Measurements from ENCODE around the gene ARL5A.
"Not testable (repeated sequence)": the region's sequence is repeated elsewhere in the genome, so short reads cannot be mapped to it uniquely, and the experiment has no call there.

Gene ARL5A

GRCh38 chr2:151803811-151804210, 24.4 kb downstream of the ARL5A start:
- no peak overlapping the region for H3K4me3 ChIP-seq (replicated peaks in 1 of 2; ENCODE audit: low read depth in 2 of 2, low read length in 2 of 2)
- DNase-seq (ENCODE audit: low read depth in 2 of 2) = no peak
- TF ChIP-seq, protein P1, sequence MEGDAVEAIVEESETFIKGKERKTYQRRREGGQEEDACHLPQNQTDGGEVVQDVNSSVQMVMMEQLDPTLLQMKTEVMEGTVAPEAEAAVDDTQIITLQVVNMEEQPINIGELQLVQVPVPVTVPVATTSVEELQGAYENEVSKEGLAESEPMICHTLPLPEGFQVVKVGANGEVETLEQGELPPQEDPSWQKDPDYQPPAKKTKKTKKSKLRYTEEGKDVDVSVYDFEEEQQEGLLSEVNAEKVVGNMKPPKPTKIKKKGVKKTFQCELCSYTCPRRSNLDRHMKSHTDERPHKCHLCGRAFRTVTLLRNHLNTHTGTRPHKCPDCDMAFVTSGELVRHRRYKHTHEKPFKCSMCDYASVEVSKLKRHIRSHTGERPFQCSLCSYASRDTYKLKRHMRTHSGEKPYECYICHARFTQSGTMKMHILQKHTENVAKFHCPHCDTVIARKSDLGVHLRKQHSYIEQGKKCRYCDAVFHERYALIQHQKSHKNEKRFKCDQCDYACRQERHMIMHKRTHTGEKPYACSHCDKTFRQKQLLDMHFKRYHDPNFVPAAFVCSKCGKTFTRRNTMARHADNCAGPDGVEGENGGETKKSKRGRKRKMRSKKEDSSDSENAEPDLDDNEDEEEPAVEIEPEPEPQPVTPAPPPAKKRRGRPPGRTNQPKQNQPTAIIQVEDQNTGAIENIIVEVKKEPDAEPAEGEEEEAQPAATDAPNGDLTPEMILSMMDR (IDR thresholded peaks at IDR 0.05; ENCODE audit: low read depth, low read length) = no peak

GRCh38 chr2:151802315-151802714, 25.9 kb downstream of the ARL5A start:
- TF ChIP-seq, protein P1 (IDR thresholded peaks at IDR 0.05; ENCODE audit: low read depth, low read length) = no peak
- no peak for DNase-seq (ENCODE audit: low read depth in 2 of 2)
- H3K4me3 ChIP-seq (replicated peaks in 1 of 2; ENCODE audit: low read depth in 2 of 2, low read length in 2 of 2) = no peak overlapping the region

GRCh38 chr2:151799886-151800292, 28.3 kb downstream of the ARL5A start:
- DNase-seq (ENCODE audit: low read depth in 2 of 2) = no peak
- H3K4me3 ChIP-seq (replicated peaks in 1 of 2; ENCODE audit: low read depth in 2 of 2, low read length in 2 of 2) = no peak overlapping the region
- TF ChIP-seq, protein P1 (IDR thresholded peaks at IDR 0.05; ENCODE audit: low read depth, low read length) = no peak

DNA sequence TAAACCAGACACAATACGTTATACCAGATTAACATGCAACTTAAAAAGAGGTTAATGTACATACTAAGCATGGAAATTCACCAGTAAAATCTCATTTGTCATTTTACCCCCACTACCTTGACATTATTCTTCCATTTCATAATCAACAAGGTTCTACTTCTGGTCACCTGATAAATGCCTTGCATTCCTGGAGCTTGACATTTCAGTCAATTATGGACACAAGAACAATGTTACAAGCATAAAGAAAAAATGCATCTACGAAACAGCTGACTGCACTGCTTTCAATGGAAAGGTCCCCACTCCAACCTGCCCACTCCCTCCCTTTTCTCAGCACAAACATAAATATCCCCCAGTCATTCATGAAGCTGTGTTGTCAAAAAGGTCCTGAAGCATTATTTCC, 31.4 kb downstream of the ARL5A start:
- no peak overlapping the region for H3K4me3 ChIP-seq (replicated peaks in 1 of 2; ENCODE audit: low read depth in 2 of 2, low read length in 2 of 2)
- peak in 1 of 2 donors; percentile 11 for DNase-seq (ENCODE audit: low read depth in 2 of 2)
- TF ChIP-seq, protein P1 (IDR thresholded peaks at IDR 0.05; ENCODE audit: low read depth, low read length) = no peak

DNA sequence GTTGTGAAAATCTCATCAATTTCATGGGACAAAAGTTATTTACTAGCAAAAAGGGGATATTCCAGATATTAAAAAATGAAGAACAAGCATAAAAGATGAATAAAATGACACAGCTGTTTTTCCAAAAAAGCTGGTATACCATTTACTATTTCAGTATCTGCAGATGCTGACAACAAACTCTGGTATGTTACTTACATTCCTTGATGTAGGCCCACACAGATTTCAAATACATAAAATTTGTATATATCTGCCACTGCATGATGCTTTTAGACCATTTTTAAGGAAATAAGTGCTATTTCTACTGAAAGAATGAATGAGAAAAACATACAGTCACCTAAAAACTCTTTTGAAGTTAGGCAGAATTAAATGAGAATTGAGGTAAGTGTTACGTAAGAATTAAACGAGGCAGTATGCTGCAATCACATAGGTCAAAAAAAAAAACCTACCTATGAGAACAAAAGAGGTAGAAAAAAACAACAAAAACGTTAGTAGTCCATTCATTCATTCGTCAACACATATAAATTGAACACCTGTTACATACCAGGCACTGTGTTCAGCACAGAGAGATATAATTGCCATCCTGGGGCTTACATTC, 32.5 kb downstream of the ARL5A start:
- TF ChIP-seq, protein P1 (IDR thresholded peaks at IDR 0.05; ENCODE audit: low read depth, low read length) = no peak
- no peak overlapping the region for H3K4me3 ChIP-seq (replicated peaks in 1 of 2; ENCODE audit: low read depth in 2 of 2, low read length in 2 of 2)

GRCh38 chr2:151794422-151794821, 33.8 kb downstream of the ARL5A start:
- H3K4me3 ChIP-seq (replicated peaks in 1 of 2; ENCODE audit: low read depth in 2 of 2, low read length in 2 of 2); DNase-seq (ENCODE audit: low read depth in 2 of 2): not testable (repeated sequence)

More for the DNA sequence above, 32.5 kb downstream of the ARL5A start:
- DNase-seq (ENCODE audit: low read depth in 2 of 2) = peak in 1 of 2 donors; percentile 28

DNA sequence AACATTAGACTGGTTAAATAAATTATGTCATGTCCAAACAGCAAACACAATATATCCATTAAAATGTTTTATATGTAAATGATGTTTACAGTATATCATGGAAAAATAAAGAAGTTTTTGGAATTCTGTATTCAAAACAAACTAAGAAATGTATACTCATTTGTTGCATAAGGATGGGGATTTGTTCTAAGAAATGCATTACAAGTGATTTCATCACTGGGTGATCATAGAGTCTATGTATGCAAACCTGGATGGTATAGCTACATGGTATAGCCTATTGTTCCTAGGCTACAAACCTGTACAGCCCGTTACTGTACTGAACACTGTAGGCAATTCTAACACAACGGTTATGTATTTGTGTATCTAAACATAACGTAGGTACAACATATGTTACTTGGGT, 35.1 kb downstream of the ARL5A start:
- no peak overlapping the region for H3K4me3 ChIP-seq (replicated peaks in 1 of 2; ENCODE audit: low read depth in 2 of 2, low read length in 2 of 2)
- TF ChIP-seq, protein P1 (IDR thresholded peaks at IDR 0.05; ENCODE audit: low read depth, low read length) = no peak
- no peak for DNase-seq (ENCODE audit: low read depth in 2 of 2)

All from cardiac fibroblast (primary cell).